Loucy (cell line): ENCODE data around the gene KRTAP1-5.

Source experiments
- EZH2phosphoT487 ChIP-seq: fragments of 200-600 bp; IDR thresholded peaks from 2 replicates; pipeline ENCODE4 v1.6.1; 2018; ENCODE audit warnings: antibody characterized with exemption, mild to moderate bottlenecking, moderate library complexity, borderline replicate concordance
- TF ChIP-seq, protein P1 (sequence below): fragments of 200-600 bp; sonication (generic); conservative IDR thresholded peaks from 2 replicates; pipeline ENCODE4 v1.5.1; 2014; ENCODE audit warnings: mild to moderate bottlenecking, antibody characterized with exemption, low read length

DNA sequence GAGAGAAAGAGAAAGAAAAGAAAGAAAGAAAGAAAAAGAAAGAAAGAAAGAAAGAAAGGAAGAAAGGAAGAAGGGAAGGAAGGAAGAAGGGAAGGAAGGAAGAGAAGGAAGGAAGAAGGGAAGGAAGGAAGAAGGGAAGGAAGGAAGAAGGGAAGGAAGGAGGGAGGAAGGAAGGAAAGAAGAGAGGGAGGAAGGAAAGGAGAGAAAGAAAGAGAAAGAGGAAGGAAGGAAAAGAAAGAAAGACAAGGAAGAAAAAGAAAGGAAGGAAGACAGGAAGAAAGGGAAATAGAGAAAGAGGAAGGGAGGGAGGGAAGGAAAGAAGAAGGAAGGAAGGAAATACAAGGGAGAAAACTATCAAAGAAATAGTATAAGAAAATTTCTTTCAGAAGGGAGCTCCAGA is 49.8 kb upstream of the KRTAP1-5 start:
- TF ChIP-seq, protein P1, sequence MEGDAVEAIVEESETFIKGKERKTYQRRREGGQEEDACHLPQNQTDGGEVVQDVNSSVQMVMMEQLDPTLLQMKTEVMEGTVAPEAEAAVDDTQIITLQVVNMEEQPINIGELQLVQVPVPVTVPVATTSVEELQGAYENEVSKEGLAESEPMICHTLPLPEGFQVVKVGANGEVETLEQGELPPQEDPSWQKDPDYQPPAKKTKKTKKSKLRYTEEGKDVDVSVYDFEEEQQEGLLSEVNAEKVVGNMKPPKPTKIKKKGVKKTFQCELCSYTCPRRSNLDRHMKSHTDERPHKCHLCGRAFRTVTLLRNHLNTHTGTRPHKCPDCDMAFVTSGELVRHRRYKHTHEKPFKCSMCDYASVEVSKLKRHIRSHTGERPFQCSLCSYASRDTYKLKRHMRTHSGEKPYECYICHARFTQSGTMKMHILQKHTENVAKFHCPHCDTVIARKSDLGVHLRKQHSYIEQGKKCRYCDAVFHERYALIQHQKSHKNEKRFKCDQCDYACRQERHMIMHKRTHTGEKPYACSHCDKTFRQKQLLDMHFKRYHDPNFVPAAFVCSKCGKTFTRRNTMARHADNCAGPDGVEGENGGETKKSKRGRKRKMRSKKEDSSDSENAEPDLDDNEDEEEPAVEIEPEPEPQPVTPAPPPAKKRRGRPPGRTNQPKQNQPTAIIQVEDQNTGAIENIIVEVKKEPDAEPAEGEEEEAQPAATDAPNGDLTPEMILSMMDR, result no peak
- no peak for TF ChIP-seq EZH2phosphoT487
